Endothelial cell (in vitro differentiated cells): ENCODE data around the gene TMPRSS11F. TPM values are rescaled to one million over a fixed set of nuclear protein-coding genes. Genes with fewer than 3 reads are reported as not detected.

Experiments used
- DNase-seq: peaks from one replicate; pipeline ENCODE4 v3.0.0; 2021; ENCODE audit warnings: low spot score
- H3K27ac Mint-ChIP-seq: one replicate; pipeline ENCODE4 v1.8.0; 2021; ENCODE audit warnings: mixed read lengths, inconsistent platforms; ENCODE audit not compliant: unreplicated experiment
- H3K27me3 Mint-ChIP-seq: one replicate; pipeline ENCODE4 v1.8.0; 2021; ENCODE audit warnings: mild to moderate bottlenecking, moderate library complexity, mixed read lengths, inconsistent platforms; ENCODE audit not compliant: unreplicated experiment
- H3K36me3 Mint-ChIP-seq: one replicate; pipeline ENCODE4 v1.8.0; 2021; ENCODE audit warnings: mild to moderate bottlenecking, low read depth, mixed read lengths, inconsistent platforms; ENCODE audit not compliant: unreplicated experiment
- H3K4me1 Mint-ChIP-seq: one replicate; pipeline ENCODE4 v1.8.0; 2021; ENCODE audit warnings: mild to moderate bottlenecking, mixed read lengths, inconsistent platforms; ENCODE audit not compliant: unreplicated experiment
- H3K4me3 Mint-ChIP-seq: one replicate; pipeline ENCODE4 v1.8.0; 2021; ENCODE audit warnings: mild to moderate bottlenecking, mixed read lengths, inconsistent platforms; ENCODE audit not compliant: unreplicated experiment
- H3K9me3 Mint-ChIP-seq: one replicate; pipeline ENCODE4 v1.8.0; 2021; ENCODE audit warnings: mixed read lengths, inconsistent platforms; ENCODE audit not compliant: unreplicated experiment
- total RNA-seq: library from RNA; stranded (reverse); fragmentation: NEBNext Ultra II Directional; extraction: Animal tissue kit (Norgen Biotek cat#: 25700); gene quantifications from one replicate; pipeline ENCODE4 v1.2.1, GENCODE V29; 2021; ENCODE audit not compliant: unreplicated experiment
- TF ChIP-seq, protein P1 (sequence below): fragments of 200-600 bp; sonication (generic); IDR thresholded peaks from one replicate; pipeline ENCODE4 v1.5.0; 2021; ENCODE audit warnings: antibody characterized with exemption; ENCODE audit not compliant: unreplicated experiment

Gene TMPRSS11F
- total RNA-seq, 1 donor from 2014 or later: not detected

DNA sequence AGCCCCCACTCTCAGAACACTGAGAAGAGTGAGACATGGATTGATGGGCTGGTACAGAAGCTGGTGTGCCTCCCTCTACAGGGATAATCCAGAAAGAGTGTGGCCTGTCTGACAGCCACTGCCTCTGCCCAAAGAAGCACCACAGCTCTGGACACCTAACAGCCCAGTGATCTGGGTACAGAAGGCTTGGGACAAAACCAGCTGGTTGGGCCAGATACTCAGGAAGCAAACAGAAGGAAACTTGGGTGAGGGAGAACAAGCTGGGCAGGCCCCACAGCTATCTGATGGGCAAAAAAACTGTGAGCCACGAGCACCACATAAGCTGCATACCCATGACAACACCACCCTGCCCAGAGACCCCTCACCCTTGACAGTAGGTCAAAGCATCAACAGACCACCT lies 46.9 kb downstream of the TMPRSS11F start:
- Mint-ChIP-seq H3K4me3 (no peak overlapping the region), H3K36me3 (no peaks in the 10 kb centered on the region), H3K9me3 (no peaks in the 10 kb centered on the region), H3K4me1 (peaks cover 10% of the 10 kb centered on the region), H3K27ac (no peak overlapping the region), H3K27me3 (peaks cover 1% of the 10 kb centered on the region)
- TF ChIP-seq, protein P1, sequence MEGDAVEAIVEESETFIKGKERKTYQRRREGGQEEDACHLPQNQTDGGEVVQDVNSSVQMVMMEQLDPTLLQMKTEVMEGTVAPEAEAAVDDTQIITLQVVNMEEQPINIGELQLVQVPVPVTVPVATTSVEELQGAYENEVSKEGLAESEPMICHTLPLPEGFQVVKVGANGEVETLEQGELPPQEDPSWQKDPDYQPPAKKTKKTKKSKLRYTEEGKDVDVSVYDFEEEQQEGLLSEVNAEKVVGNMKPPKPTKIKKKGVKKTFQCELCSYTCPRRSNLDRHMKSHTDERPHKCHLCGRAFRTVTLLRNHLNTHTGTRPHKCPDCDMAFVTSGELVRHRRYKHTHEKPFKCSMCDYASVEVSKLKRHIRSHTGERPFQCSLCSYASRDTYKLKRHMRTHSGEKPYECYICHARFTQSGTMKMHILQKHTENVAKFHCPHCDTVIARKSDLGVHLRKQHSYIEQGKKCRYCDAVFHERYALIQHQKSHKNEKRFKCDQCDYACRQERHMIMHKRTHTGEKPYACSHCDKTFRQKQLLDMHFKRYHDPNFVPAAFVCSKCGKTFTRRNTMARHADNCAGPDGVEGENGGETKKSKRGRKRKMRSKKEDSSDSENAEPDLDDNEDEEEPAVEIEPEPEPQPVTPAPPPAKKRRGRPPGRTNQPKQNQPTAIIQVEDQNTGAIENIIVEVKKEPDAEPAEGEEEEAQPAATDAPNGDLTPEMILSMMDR: no peak
- no peak for DNase-seq

DNA sequence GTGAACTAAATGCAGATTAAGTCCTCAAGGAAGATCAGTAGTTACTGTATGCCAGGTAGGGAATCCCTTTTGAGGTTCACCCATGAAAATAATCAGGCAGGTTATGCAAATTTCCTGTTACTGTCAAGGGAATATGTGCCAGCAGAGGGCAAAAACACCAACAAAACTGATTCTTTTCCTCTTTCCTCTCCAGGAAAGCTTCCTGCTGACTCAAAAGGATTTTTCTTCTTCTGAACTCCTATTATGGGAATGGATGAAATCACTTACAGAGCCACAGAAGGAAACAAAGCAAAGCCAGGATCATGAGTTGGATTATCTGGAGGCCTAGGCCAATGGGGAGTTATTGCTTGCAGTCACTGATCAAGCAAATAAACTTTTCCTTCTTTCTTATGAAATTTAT lies 49.7 kb downstream of the TMPRSS11F start:
- Mint-ChIP-seq H3K27me3 (no peaks in the 10 kb centered on the region), H3K4me1 (peaks cover 10% of the 10 kb centered on the region), H3K27ac (peak overlapping the region; percentile 39), H3K36me3 (no peaks in the 10 kb centered on the region), H3K4me3 (no peak overlapping the region), H3K9me3 (no peaks in the 10 kb centered on the region)
- no peak for DNase-seq
- TF ChIP-seq, protein P1: peak; percentile 17

DNA sequence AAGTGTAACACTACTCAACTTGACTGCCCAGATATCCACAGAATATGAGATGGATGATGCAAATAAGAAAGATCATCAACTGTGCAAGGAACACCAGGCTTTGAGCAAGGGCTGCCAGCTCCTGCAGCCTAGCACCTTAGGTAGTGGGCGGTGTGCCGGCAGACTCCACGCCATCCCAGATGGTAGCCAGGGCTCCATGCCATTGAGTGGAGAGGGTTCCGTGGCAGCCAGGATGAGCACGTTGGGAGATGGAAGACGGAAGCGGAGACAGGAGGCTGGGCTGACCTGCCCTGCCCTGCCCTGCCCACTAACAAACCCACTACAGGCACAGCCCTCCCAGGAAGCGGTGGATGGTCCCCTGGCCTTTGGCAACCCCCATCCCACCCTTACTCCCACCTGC lies 51.9 kb downstream of the TMPRSS11F start:
- Mint-ChIP-seq H3K4me1 (peaks cover 18% of the 10 kb centered on the region), H3K36me3 (no peaks in the 10 kb centered on the region), H3K4me3 (no peak overlapping the region), H3K27ac (no peak overlapping the region), H3K9me3 (no peaks in the 10 kb centered on the region), H3K27me3 (peaks cover 2% of the 10 kb centered on the region)
- DNase-seq: no peak
- TF ChIP-seq, protein P1: no peak

DNA sequence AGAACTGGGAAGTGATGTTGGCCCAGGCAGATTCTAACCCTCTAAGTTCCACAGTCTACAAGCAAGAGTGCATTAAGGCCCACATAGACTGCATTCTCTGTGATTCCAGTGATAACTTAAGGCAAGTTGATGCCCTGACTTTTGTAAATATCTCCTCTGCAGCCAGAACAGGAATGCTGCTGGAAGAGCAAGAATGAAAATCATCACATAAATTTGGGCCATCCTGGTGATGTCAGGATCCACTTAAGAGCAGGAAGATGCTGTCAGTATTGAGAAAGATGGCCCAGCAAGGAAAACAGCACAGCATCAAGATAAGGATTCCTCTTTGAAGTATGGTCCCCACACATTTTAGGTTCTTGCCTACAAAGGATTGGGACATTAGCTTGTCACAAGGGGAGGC lies 52.4 kb downstream of the TMPRSS11F start:
- no peak for DNase-seq
- TF ChIP-seq, protein P1: no peak
- peaks cover 2% of the 10 kb centered on the region for H3K27me3 Mint-ChIP-seq
- H3K9me3 Mint-ChIP-seq: no peaks in the 10 kb centered on the region
- no peaks in the 10 kb centered on the region for H3K36me3 Mint-ChIP-seq
- H3K4me3 Mint-ChIP-seq: no peak overlapping the region
- H3K4me1 Mint-ChIP-seq: peaks cover 23% of the 10 kb centered on the region
- H3K27ac Mint-ChIP-seq: no peak overlapping the region

DNA sequence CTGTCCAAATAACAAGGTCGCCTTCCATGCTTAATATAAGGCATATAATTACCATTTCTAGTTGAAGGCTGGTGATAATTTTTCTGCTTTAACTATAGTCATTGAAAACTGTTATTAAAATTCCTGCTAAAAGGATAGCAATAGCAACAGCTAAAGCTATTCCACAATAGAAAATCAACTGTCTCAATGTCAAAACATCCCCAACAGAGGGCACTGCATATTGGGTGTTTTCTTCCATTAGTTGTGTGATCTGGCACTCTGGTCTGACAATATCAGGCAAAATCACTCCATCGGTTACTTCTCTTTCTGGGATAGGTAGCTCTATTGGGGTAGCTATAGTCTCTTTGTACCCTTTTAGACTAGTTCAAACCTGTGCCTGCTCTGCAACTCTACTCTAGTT lies 53.5 kb downstream of the TMPRSS11F start:
- Mint-ChIP-seq H3K9me3 (no peaks in the 10 kb centered on the region), H3K4me1 (peaks cover 25% of the 10 kb centered on the region), H3K36me3 (no peaks in the 10 kb centered on the region), H3K27me3 (peaks cover 2% of the 10 kb centered on the region), H3K27ac (no peak overlapping the region), H3K4me3 (no peak overlapping the region)
- DNase-seq: no peak
- TF ChIP-seq, protein P1: no peak
